IPS DF 6.9 (cell line): Measurements from ENCODE around the gene TUBG2.

ENCODE experiments used
- DNase-seq: peaks from one replicate; pipeline ENCODE4 v3.0.0-alpha.2; 2013; ENCODE audit warnings: low read depth, low spot score
- H3K27ac ChIP-seq: one replicate; pipeline ENCODE4 v1.5.1; 2013; ENCODE audit warnings: low read length, control low read depth
- H3K27me3 ChIP-seq: 2 replicates; pipeline ENCODE4 v1.6.1; 2013; ENCODE audit warnings: mild to moderate bottlenecking, low read length; ENCODE audit not compliant: control insufficient read depth, insufficient read depth
- H3K36me3 ChIP-seq: 2 replicates; pipeline ENCODE4 v1.6.1; 2013; ENCODE audit warnings: low read length; ENCODE audit not compliant: control insufficient read depth, insufficient read depth
- H3K4me1 ChIP-seq: 2 replicates; pipeline ENCODE4 v1.6.1; 2013; ENCODE audit warnings: low read length; ENCODE audit not compliant: control insufficient read depth, insufficient read depth
- H3K4me3 ChIP-seq: 2 replicates; pipeline ENCODE4 v1.5.1; 2013; ENCODE audit warnings: mild to moderate bottlenecking, low read length
- H3K9me3 ChIP-seq: 2 replicates; pipeline ENCODE4 v1.6.1; 2013; ENCODE audit warnings: low read length, inconsistent platforms; ENCODE audit not compliant: control insufficient read depth, insufficient read depth
- WGBS: extraction: QIAGEN DNeasy Blood & Tissue Kit; methylation state at CpG from one replicate; pipeline ENCODE4 v1.1.7; 2013; ENCODE audit warnings: mixed read lengths, missing lambda C conversion rate; ENCODE audit not compliant: insufficient read length, insufficient coverage; 5-methylcytosine and 5-hydroxymethylcytosine counted together

Gene TUBG2

GRCh38 chr17:42699415-42699740, 40.3 kb downstream of the TUBG2 start:
- Histone ChIP-seq H3K9me3 (no peaks in the 10 kb centered on the region), H3K27me3 (no peaks in the 10 kb centered on the region), H3K36me3 (no peaks in the 10 kb centered on the region; the same call in 1 of the 2 replicates), H3K4me1 (no peaks in the 10 kb centered on the region), H3K4me3 (no peak overlapping the region), H3K27ac (no peak overlapping the region)
- DNase-seq, result no peak
- no CpG with 5 or more reads among the region's 4 CpGs for WGBS

- no peak overlapping the region for H3K27ac ChIP-seq
- H3K4me1 ChIP-seq, result no peaks in the 10 kb centered on the region
- H3K4me3 ChIP-seq, result no peak overlapping the region
- no peaks in the 10 kb centered on the region for H3K9me3 ChIP-seq
- DNase-seq, result no peak
- H3K36me3 ChIP-seq, result peaks cover 5% of the 10 kb centered on the region; the same call in 1 of the 2 replicates
- no peaks in the 10 kb centered on the region for H3K27me3 ChIP-seq
- no CpG with 5 or more reads among the region's 10 CpGs for WGBS
Measured at GRCh38 chr17:42700586-42701289, 41.7 kb downstream of the TUBG2 start.

- peaks cover 11% of the 10 kb centered on the region; the same call in 1 of the 2 replicates for H3K36me3 ChIP-seq
- H3K27ac ChIP-seq, result no peak overlapping the region
- H3K9me3 ChIP-seq, result no peaks in the 10 kb centered on the region
- WGBS, result no CpG with 5 or more reads among the region's 11 CpGs
- no peaks in the 10 kb centered on the region for H3K27me3 ChIP-seq
- DNase-seq, result no peak
- H3K4me3 ChIP-seq, result no peak overlapping the region
- no peaks in the 10 kb centered on the region for H3K4me1 ChIP-seq
Measured at GRCh38 chr17:42702446-42702845, 43.4 kb downstream of the TUBG2 start.

GRCh38 chr17:42704490-42704836, 45.4 kb downstream of the TUBG2 start:
- no peaks in the 10 kb centered on the region for H3K9me3 ChIP-seq
- peaks cover 22% of the 10 kb centered on the region; the same call in 1 of the 2 replicates for H3K36me3 ChIP-seq
- no peak overlapping the region for H3K27ac ChIP-seq
- DNase-seq, result no peak
- no peaks in the 10 kb centered on the region for H3K27me3 ChIP-seq
- H3K4me3 ChIP-seq, result no peak overlapping the region
- no CpG with 5 or more reads among the region's 5 CpGs for WGBS
- no peaks in the 10 kb centered on the region for H3K4me1 ChIP-seq

GRCh38 chr17:42704837-42705494, 45.9 kb downstream of the TUBG2 start:
- DNase-seq, result no peak
- no peak overlapping the region for H3K27ac ChIP-seq
- no CpG with 5 or more reads among the region's 8 CpGs for WGBS

GRCh38 chr17:42706732-42707131, 47.6 kb downstream of the TUBG2 start:
- no peak overlapping the region for H3K27ac ChIP-seq
- DNase-seq, result no peak
- no peaks in the 10 kb centered on the region for H3K27me3 ChIP-seq
- H3K4me3 ChIP-seq, result no peak overlapping the region
- no peaks in the 10 kb centered on the region for H3K9me3 ChIP-seq
- no peaks in the 10 kb centered on the region for H3K4me1 ChIP-seq
- WGBS, result no CpG with 5 or more reads among the region's 5 CpGs
- peaks cover 22% of the 10 kb centered on the region; the same call in 1 of the 2 replicates for H3K36me3 ChIP-seq

More at GRCh38 chr17:42704837-42705494, 45.9 kb downstream of the TUBG2 start:
- no peaks in the 10 kb centered on the region for H3K4me1 ChIP-seq
- H3K4me3 ChIP-seq, result no peak overlapping the region
- peaks cover 22% of the 10 kb centered on the region; the same call in 1 of the 2 replicates for H3K36me3 ChIP-seq
- H3K27me3 ChIP-seq, result no peaks in the 10 kb centered on the region
- no peaks in the 10 kb centered on the region for H3K9me3 ChIP-seq

GRCh38 chr17:42708588-42708987, 49.5 kb downstream of the TUBG2 start:
- Histone ChIP-seq H3K36me3 (peaks cover 27% of the 10 kb centered on the region; the same call in 1 of the 2 replicates), H3K27ac (no peak overlapping the region), H3K9me3 (no peaks in the 10 kb centered on the region), H3K4me1 (no peaks in the 10 kb centered on the region), H3K27me3 (no peaks in the 10 kb centered on the region), H3K4me3 (no peak overlapping the region)
- no peak for DNase-seq
- WGBS, result no CpG with 5 or more reads among the region's 3 CpGs

GRCh38 chr17:42709561-42709960, 50.5 kb downstream of the TUBG2 start:
- peaks cover 27% of the 10 kb centered on the region; the same call in 1 of the 2 replicates for H3K36me3 ChIP-seq
- no peak for DNase-seq
- H3K27me3 ChIP-seq, result no peaks in the 10 kb centered on the region
- no peaks in the 10 kb centered on the region for H3K9me3 ChIP-seq
- H3K27ac ChIP-seq, result no peak overlapping the region
- H3K4me3 ChIP-seq, result no peak overlapping the region
- H3K4me1 ChIP-seq, result no peaks in the 10 kb centered on the region
- WGBS, result no CpG with 5 or more reads among the region's 2 CpGs
